PFSK-1 (cell line): ENCODE measurements around the gene CFAP73.

Source experiments
- FOXP2 ChIP-seq: optimal IDR thresholded peaks from 2 replicates; pipeline ENCODE3; 2011; ENCODE audit warnings: borderline replicate concordance, control low read depth, inconsistent platforms; ENCODE audit not compliant: insufficient read depth; ENCODE audit errors: extremely low read length, extremely low read depth
- POLR2AphosphoS5 ChIP-seq: IDR thresholded peaks from 2 replicates; pipeline ENCODE4 v1.6.1; 2012; ENCODE audit warnings: low read depth, mild to moderate bottlenecking, control low read depth, low read length, moderate library complexity
- SIN3A ChIP-seq: IDR thresholded peaks from 2 replicates; pipeline ENCODE4 v1.6.1; 2012; ENCODE audit warnings: mild to moderate bottlenecking, low read length, moderate library complexity, borderline replicate concordance; ENCODE audit not compliant: insufficient read depth
- TAF1 ChIP-seq: IDR thresholded peaks from 2 replicates; pipeline ENCODE4 v1.6.1; 2012; ENCODE audit warnings: low read length, control low read depth, borderline replicate concordance; ENCODE audit not compliant: insufficient read depth
- TF ChIP-seq, protein P1 (sequence below), 2 experiments: IDR thresholded peaks; 2 replicates each; pipeline versions ENCODE4 v1.6.1 to v1.8.0; 2011 to 2012; ENCODE audit warnings: low read depth in 2 of 2, low read length in 2 of 2, control low read depth in 1 of 2, inconsistent platforms in 1 of 2, mild to moderate bottlenecking in 1 of 2, moderate library complexity in 1 of 2; ENCODE audit not compliant: insufficient read depth in 1 of 2

CFAP73 gene

DNA sequence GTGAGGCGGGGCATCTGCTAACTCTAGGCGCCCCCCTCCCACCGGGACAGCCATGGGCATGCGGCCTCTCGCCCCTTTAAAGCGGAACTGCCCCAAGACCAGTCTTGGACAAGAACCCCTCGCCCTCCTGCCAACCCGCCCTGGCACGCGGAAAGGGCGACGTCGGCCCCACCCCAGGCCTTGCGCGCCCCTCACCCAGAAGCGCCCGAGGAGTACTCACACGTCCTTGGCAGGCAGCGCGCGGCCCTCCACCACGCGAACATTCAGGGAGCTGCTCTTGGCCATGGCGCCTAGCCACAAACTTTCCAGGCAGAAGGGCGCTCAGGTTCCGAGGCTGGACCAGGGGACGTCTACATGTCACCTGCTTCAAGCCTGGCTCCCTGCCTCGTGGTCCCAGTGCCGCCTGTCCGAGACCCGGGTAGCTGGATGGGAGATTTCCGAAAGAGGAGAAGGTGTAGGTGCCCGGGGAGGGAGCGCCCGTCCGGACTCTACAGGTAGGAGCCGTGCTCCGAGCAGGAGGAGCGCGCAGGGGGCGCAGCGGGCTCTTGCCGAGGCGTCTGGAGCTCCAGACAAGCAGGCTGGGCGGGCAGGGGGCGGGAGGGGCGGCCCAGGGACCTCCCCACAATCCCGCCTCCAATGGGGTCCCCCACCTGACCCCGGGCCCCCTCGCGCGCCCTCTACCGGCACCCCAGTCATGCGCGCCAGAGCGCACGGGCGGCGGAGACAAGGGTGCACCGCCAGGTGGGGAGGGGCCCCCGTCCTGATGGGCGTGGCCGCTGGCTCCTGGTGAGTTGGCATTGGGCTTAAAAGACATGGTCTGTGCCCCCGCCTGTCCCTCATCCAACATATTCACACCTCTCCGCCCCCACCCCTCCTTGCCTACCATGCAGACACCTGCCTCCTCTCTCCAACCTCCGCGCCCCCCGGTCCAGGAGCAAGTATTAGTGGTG, 14.1 kb upstream of the CFAP73 start, which contains the start of gene RASAL1:
Gene RASAL1 (minus strand): TSS at position 584 of the 950 bp plus-strand sequence. CDS start 299 bp downstream, at position 285.
- TF ChIP-seq POLR2AphosphoS5 (no peak), FOXP2 (no peak), TAF1 (no peak), SIN3A (no peak)
- TF ChIP-seq, protein P1, sequence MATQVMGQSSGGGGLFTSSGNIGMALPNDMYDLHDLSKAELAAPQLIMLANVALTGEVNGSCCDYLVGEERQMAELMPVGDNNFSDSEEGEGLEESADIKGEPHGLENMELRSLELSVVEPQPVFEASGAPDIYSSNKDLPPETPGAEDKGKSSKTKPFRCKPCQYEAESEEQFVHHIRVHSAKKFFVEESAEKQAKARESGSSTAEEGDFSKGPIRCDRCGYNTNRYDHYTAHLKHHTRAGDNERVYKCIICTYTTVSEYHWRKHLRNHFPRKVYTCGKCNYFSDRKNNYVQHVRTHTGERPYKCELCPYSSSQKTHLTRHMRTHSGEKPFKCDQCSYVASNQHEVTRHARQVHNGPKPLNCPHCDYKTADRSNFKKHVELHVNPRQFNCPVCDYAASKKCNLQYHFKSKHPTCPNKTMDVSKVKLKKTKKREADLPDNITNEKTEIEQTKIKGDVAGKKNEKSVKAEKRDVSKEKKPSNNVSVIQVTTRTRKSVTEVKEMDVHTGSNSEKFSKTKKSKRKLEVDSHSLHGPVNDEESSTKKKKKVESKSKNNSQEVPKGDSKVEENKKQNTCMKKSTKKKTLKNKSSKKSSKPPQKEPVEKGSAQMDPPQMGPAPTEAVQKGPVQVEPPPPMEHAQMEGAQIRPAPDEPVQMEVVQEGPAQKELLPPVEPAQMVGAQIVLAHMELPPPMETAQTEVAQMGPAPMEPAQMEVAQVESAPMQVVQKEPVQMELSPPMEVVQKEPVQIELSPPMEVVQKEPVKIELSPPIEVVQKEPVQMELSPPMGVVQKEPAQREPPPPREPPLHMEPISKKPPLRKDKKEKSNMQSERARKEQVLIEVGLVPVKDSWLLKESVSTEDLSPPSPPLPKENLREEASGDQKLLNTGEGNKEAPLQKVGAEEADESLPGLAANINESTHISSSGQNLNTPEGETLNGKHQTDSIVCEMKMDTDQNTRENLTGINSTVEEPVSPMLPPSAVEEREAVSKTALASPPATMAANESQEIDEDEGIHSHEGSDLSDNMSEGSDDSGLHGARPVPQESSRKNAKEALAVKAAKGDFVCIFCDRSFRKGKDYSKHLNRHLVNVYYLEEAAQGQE (IDR thresholded peaks at IDR 0.05; ENCODE audit: insufficient read depth in 1 of 2, low read depth in 2 of 2, low read length in 2 of 2), result no peak

DNA sequence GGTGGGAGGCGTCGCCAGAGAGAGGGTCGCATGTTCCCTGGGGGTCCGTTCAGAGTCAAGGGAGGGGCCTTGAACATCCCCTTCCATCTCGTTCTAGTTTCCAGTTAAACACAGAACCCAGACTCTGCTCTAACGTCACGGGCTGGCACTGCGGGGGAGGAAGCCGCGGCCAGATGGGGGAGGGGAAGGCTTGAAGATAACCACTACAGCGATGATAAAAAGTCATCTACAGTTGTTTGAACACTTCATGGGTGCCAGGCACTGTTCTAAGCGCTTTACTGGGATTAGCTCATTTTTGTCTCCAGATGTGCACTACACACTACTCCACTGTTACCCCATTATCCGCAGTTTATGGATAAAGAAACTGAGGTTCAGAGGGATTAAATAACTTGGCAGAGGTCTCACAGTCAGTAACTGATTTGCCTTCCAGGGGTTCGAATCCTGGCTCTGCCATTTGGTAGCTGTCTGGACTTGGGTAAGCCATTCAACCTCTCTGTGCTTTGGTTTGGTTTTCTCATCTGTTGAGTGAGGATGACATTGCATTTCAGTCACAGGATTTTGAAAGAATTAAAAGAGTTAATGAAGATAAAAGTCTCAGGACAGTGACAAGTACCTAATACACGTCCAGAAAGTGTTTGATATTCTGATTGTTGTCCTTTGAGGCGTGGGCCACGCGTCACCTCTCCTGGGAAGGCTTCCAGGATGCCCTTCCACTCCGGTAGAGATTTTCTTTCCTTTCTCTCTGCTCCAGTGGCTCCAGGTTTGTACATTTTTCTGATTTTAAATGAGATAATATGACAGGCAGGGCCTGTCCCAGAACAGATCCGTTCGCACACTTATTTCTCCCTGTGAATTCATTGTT, 13.2 kb upstream of the CFAP73 start:
- no peak for TF ChIP-seq SIN3A
- no peak for TF ChIP-seq FOXP2
- TF ChIP-seq POLR2AphosphoS5, result no peak
- TF ChIP-seq, protein P1 (IDR thresholded peaks at IDR 0.05; ENCODE audit: insufficient read depth in 1 of 2, low read depth in 2 of 2, low read length in 2 of 2), result no peak
- TF ChIP-seq TAF1, result no peak

DNA sequence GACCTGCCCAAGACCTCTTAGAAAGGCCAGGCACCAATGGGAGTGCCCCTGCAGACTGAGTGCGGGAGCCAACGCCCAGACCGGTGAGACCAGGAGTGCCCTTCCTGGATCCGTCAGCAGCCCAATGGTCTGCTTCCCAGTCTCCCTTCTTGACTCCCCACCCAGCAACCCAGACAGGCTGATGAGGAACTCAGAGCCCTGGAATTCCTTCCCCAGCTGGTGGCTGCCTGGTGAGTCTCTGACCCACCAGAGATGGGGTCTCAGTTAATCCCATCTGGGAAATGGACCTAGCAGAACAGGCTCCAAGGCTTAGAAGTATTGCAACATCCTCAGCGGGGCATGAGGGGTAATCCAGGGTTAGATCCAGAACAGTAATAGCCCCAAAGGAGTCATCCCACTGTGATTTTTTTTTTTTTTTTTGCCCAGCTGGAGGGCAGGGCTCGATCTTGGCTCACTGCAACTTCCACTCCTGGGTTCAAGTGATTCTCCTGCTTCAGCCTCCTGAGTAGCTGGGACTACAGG, 12.5 kb upstream of the CFAP73 start:
- TF ChIP-seq FOXP2 (no peak), POLR2AphosphoS5 (no peak), TAF1 (no peak), SIN3A (no peak)
- TF ChIP-seq, protein P1 (IDR thresholded peaks at IDR 0.05; ENCODE audit: insufficient read depth in 1 of 2, low read depth in 2 of 2, low read length in 2 of 2), result no peak

DNA sequence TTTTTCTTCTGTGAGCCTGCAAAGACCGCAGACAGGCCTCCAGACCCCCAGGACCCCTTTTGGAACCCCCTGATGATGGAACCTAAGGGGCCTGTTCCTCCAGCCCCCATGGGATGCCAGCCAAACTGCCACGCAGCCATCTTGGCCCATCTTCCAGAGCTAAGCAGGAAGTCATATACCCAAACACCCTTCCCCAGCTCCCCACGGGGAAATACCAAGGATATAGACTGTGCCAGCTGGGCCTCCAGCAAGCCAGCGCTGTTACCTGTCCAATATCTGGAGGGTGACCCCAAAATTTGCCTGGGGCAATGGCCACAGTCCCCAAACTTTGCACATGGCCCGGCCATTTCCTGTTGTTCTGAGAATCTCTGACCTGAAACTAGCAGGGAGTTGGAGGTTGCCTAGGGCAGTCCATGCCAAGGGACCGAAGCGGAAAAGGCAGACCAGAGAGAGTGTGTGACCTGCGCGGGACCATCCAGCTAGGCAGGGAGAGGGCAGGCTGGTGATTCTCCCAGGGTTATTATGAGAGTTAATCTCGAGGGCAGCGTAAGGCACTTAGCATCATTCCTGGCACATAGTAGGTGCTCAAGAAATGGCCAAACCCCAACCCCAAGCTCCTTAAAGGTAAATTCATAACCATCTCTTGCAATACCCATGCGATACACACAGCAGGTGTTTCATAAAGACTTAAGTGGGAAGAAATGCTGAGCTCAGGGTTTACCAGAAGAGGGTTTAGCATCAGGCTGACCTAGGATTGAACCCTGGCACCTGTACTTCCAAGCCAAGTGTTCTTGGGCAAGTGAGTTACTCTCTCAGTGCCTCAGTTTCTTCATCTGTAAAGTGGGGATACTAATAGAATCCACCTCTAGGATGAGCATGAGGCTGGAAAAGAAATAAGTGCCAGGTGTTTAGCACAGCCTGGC, 11.4 kb upstream of the CFAP73 start:
- no peak for TF ChIP-seq SIN3A
- no peak for TF ChIP-seq POLR2AphosphoS5
- no peak for TF ChIP-seq FOXP2

DNA sequence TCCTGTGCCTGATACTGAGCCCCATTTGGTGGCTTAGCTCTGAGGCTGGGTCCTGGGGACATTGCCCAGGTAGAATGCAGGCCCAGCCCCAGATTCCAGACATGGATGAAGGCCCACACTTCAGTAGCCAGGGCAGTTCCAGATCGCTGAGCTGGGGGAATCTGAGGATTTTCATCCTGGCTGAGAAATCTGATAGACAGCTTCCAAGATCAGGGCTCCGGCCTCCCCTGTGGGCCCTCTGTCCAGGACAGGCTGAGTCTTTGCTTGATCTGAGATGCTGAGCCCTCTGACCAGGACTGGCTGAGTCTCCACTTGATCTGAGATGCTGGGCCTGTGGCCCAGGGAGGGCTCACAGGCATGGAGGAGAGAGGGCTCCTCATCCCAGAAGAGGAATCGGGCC, 10.7 kb upstream of the CFAP73 start:
- no peak for TF ChIP-seq POLR2AphosphoS5
- TF ChIP-seq, protein P1 (IDR thresholded peaks at IDR 0.05; ENCODE audit: insufficient read depth in 1 of 2, low read depth in 2 of 2, low read length in 2 of 2), result no peak
- TF ChIP-seq FOXP2, result no peak
